ENCODE data around the gene LILRB5. TPM values are rescaled to one million over a fixed set of nuclear protein-coding genes. Genes with fewer than 3 reads are reported as not detected.

LILRB5 gene
- total RNA-seq, 1 donor from 2014 or later, result 9.1 TPM

- H3K27me3 ChIP-seq, result peaks cover 29% of the 10 kb centered on the region
- no peak overlapping the region for H3K4me3 ChIP-seq
- ATAC-seq (no peak), DNase-seq (no peak)
- H3K36me3 ChIP-seq, result no peaks in the 10 kb centered on the region
- no peak overlapping the region for H3K27ac ChIP-seq
- no peak for TF ChIP-seq CTCF (IDR thresholded peaks at IDR 0.05)
- no peaks in the 10 kb centered on the region for H3K4me1 ChIP-seq
- intact Hi-C loops (cut with DNase I), result no loop called here
- H3K9me3 ChIP-seq, result no peaks in the 10 kb centered on the region
Measured at GRCh38 chr19:54254195-54254906, 2.7 kb downstream of the LILRB5 start.

GRCh38 chr19:54253331-54254194 is 3.5 kb downstream of the LILRB5 start:
- no peak for TF ChIP-seq CTCF (IDR thresholded peaks at IDR 0.05)
- no peaks in the 10 kb centered on the region for H3K9me3 ChIP-seq
- DNase-seq, result no peak
- intact Hi-C loops (cut with DNase I), result no loop called here
- no peak for ATAC-seq
- no peaks in the 10 kb centered on the region for H3K4me1 ChIP-seq
- no peaks in the 10 kb centered on the region for H3K36me3 ChIP-seq
- no peak overlapping the region for H3K27ac ChIP-seq
- no peak overlapping the region for H3K4me3 ChIP-seq
- peaks cover 29% of the 10 kb centered on the region for H3K27me3 ChIP-seq

- Histone ChIP-seq H3K9me3 (no peaks in the 10 kb centered on the region), H3K36me3 (no peaks in the 10 kb centered on the region), H3K4me1 (no peaks in the 10 kb centered on the region), H3K27me3 (peaks cover 29% of the 10 kb centered on the region), H3K27ac (no peak overlapping the region), H3K4me3 (no peak overlapping the region)
- ATAC-seq, result no peak
- no peak for TF ChIP-seq CTCF (IDR thresholded peaks at IDR 0.05)
- intact Hi-C loops (cut with DNase I), result no loop called here
- DNase-seq, result no peak
Measured at GRCh38 chr19:54252845-54253244, 4.2 kb downstream of the LILRB5 start.

- TF ChIP-seq CTCF (IDR thresholded peaks at IDR 0.05), result no peak
- Histone ChIP-seq H3K4me3 (no peak overlapping the region), H3K27me3 (peaks cover 29% of the 10 kb centered on the region), H3K27ac (no peak overlapping the region), H3K9me3 (no peaks in the 10 kb centered on the region), H3K36me3 (no peaks in the 10 kb centered on the region), H3K4me1 (no peaks in the 10 kb centered on the region)
- DNase-seq, result no peak
- intact Hi-C loops (cut with DNase I), result no loop called here
- ATAC-seq, result no peak
Measured at GRCh38 chr19:54252243-54252642, 4.8 kb downstream of the LILRB5 start.

- H3K9me3 ChIP-seq, result no peaks in the 10 kb centered on the region
- DNase-seq (no peak), ATAC-seq (peak; percentile 90)
- no peak for TF ChIP-seq CTCF (IDR thresholded peaks at IDR 0.05)
- peak overlapping the region; percentile 7 for H3K27ac ChIP-seq
- intact Hi-C loops (cut with DNase I), result no loop called here
- H3K4me3 ChIP-seq, result no peak overlapping the region
- peaks cover 4% of the 10 kb centered on the region for H3K27me3 ChIP-seq
- no peaks in the 10 kb centered on the region for H3K36me3 ChIP-seq
- H3K4me1 ChIP-seq, result no peaks in the 10 kb centered on the region
Measured at GRCh38 chr19:54248016-54248601, 9.0 kb downstream of the LILRB5 start.

Measured in upper lobe of right lung (tissue), 1 donor.